Stimulated activated CD4-positive, alpha-beta T cell treated with anti-CD3 and anti-CD28 coated beads, Interleukin-4, amount 100 ng/mL, for 24 hours (primary cell): Measurements from ENCODE around the gene A3GALT2.

Source experiments
- DNase-seq: peaks from one replicate; pipeline ENCODE4 v3.0.0-alpha.2; 2020

A3GALT2 gene

GRCh38 chr1:33330906-33331305 lies 10.0 kb upstream of the A3GALT2 start:
- DNase-seq: no peak

GRCh38 chr1:33330361-33330890 lies 9.5 kb upstream of the A3GALT2 start:
- DNase-seq: no peak

DNA sequence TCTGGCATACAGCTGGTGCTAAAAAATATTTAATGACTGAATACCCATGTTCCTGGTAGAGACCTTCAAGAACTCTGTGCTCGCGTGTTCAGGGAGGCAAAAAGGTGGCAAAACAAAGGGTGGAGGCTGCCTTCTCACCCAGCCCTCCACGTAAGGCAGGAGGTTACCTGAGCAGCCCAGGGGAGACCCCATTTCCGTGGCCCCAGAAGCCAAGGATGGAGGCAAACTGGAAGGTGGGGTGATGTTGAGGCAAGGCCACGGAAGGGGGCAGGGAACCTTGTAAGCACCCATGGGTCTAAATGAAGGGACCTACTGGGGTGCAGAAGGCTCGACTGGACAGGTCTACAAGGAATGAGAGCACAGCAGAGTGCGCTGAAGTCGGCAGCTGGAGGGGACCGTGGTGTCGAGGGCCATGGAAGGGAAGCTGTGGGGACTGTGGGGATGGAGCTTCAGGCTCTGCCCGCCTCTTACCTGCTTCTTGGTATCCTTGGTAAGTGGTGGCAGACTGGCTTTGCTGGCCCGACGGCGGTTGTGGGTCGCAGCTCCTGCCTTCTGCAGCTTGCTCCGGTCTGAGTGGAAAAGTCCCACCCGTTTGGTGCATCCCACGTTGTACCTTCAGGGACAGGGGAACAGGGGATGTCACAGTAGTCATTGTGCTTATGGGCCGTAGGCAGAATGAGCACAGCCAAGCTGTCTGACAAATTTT lies 8.9 kb upstream of the A3GALT2 start:
- no peak for DNase-seq

DNA sequence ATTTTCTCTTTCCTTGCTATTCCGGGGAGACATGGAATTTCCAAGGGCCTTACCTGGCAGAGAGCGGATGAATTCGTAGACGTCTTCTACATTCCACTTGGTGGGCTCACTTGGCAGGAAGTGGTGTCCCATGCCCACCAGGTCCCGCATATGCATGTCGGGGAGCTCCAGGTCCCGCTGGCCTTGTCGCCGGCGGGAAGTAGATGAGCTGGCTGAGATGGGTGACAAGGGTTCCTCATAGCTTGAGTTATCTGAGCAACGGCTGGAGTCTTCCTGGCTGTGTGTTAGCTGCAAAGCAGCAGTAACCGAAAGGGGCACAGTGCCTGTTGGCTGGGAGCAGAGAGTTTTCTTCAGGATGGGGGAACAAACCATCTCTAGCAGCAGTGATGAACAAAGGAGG lies 7.9 kb upstream of the A3GALT2 start:
- DNase-seq: no peak

DNA sequence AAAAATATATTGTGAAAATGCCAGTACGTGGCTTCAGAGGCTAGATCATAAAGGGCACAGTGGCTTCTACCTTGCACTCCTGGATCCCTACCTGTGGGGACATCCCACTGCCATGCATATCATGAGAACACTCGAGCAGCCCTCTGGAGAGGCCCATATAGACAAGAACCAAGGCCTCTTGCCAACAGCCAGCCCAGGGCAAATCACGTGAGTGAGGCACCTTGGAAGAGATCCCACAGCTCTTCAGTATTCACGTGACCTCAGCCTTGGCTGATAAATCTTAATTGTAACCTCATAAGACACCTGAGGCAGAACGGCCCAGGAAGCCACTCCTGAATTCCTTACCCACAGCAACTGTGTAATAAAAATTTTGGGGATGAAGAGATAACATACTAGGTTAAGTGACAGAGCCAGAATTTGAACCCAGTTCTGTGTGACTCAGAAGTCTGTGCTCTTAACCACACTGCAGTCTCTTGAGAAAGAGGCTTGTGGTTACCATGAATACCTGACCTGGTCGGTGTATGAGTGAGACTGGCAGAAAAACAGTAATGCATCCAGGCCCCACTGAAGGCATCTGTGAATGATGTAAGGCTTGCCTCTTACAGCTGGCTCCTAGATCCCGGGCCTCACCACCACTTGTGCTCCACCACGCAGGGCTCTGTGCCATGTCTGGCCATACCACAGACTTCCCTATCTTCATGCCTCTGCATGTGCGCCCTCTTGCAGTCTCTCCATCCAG lies 6.9 kb upstream of the A3GALT2 start:
- no peak for DNase-seq

DNA sequence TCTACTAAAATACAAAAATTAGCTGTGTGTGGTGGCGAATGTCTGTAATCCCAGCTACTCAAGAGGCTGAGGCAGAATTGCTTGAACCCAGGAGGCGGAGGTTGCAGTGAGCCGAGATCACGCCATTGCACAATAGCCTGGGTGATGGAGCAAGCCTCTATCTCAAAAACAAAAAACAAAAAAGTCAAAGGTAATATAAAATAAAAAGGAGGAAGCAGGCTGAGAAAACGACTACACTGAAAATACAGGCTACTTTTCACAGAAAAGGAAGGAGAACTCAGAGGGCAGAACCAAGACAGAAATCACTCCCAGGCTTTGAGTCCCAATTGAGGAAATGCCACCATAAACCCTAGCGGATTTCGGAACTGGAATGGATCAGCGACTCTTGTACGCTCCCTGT lies 5.9 kb upstream of the A3GALT2 start:
- DNase-seq: no peak

- no peak for DNase-seq
Measured at GRCh38 chr1:33324677-33325575, 4.0 kb upstream of the A3GALT2 start.

- DNase-seq: no peak
Measured at GRCh38 chr1:33323663-33324477, 3.0 kb upstream of the A3GALT2 start.

GRCh38 chr1:33322870-33323585 lies 2.1 kb upstream of the A3GALT2 start:
- no peak for DNase-seq

DNA sequence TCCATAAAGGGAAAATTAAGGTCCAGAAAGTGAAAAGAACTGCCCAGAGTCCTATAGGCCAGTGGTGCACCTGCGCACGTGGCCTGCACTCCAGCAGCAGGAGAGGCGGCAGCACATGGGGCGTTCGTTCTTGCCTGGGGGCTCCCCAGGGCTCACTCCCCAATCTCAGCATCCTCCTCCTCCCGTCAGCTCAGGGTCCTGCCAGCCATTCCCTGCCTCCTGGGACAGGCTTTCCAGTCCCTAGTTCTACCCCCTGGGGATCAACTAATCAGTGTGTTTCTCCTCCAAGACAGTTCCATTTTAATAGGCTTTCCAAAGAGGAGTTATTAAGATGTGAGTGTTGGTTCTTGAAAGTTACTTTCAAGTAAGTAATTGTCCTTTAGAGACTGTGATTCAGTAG lies 1.2 kb upstream of the A3GALT2 start:
- no peak for DNase-seq

- DNase-seq: no peak
Measured at GRCh38 chr1:33321178-33321577, 280 bp upstream of the A3GALT2 start.

DNA sequence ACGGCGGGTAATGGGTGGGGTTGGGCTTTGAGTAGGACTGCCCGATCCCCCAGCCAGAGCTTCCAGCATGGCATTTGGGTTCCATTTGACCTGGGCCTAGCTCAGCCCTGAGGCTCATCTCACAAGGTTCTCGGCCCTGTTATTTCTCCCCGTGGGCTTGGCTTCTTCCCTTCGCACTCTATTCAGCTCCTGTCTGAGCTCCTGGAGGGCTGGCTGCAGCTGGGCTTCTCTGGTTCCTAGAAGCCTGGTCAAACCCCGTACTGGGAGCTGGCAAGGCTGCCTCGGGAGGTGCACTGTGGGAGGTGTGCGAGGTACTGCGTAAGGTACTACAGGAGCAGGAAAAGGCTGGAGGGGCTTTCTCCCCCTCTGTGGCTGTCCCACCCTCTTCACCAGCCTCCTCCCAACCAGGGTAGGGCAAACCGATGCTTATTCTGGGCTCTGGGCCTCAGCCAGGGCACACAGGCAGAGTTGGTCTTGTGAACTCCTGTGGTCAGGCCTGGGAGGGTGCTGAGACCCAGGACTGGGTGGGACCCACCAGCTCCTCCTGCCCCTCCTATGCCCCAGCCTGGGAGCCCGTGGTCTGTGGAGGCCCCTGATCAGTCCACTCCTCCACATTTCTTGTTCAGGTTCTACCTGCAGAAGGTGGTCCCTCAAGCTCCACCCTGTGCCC lies 814 bp downstream of the A3GALT2 start:
- DNase-seq: no peak

GRCh38 chr1:33319186-33319948 lies 1.5 kb downstream of the A3GALT2 start:
- no peak for DNase-seq

GRCh38 chr1:33317946-33318345 lies 3.0 kb downstream of the A3GALT2 start:
- no peak for DNase-seq

GRCh38 chr1:33317354-33317753 lies 3.5 kb downstream of the A3GALT2 start:
- DNase-seq: no peak

DNA sequence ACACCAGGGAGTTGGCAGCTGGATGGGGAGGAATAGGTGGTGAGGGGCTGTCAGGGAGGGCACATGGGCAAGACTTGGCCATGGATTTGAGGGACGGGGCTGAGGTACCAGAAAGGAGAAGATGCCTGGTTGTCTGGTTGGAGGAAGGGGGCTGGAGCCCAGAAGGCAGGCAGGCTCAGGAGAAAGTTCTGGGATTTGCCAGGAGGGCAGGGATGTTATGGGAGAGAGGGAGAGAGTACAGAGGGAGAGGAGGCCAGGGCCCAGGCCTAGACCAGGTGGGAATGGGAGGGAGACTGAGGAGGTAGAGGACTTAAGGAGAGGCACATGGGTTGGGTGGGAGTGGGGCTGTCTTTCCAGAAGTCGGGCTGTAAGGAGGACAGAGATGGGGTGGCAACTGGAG lies 4.3 kb downstream of the A3GALT2 start:
- DNase-seq: no peak

DNA sequence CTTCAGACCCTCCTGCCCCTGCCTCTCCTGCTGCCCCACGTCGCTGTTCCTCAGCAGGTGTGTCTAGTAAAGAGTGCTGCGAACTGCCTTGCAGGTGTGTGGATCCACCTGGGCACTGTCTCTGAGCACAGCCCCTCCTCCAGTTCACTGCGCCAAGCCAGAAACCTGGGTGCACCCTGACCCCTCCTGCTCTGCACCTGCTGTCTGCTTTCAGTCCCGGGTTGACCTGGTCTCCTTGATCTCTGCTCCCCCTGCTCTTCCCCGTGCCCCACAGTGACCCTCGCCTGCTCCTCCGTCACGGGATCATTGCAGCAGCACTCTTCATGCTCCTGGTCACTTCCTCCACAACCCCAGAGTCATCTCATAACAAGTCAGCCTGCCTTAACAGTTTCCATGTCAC lies 6.5 kb downstream of the A3GALT2 start:
- no peak for DNase-seq

DNA sequence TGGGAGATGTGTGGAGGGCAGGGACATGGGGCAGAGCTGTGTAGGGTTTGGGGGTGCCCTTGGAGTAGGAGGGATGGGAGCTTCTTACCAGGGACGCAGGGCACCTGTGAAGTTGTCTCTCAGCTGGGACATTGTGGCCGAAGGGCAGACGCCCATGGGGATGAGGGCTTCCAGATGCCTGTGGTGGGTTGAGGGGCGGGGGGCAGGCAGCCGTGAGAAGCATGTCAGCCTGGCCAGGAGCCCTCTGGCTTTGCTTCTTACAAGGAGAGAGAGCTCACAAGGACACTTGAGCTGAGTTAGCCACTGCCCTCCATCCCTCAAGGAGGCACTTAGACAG lies 8.5 kb downstream of the A3GALT2 start:
- no peak for DNase-seq

DNA sequence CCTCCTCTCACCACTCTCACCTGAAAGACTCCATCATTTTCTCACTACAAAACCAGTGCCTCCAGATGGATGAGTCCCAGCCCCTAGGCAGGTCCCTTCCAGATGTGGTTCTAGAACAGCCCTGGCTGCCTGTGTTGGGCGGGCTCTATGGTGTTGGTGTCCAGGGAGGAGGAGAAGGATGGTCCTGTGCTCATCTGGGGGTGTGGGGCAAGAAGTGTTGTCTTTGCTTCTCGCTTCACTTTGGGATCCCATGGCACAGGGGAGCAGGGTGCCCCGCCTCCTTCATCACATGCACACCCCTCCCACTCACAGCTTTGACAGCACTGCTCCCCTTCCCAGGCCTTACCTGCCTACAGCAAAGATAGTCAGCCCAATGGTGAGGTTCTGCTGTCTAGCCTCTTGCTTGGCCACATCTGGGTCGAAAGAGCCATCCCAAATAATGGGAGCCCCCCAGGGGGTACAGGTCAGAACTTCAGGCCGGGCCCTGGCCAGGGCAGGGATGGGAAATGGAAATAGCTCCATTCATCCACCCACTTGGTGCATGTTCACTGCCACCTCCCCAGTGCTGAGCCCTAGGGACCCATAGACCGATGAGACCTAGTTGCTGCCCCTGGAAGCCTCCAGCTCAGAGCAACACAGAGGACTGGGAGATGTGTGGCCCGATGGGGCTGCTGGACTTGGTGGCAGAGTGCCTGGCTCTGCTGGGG lies 9.0 kb downstream of the A3GALT2 start:
- DNase-seq: no peak

DNA sequence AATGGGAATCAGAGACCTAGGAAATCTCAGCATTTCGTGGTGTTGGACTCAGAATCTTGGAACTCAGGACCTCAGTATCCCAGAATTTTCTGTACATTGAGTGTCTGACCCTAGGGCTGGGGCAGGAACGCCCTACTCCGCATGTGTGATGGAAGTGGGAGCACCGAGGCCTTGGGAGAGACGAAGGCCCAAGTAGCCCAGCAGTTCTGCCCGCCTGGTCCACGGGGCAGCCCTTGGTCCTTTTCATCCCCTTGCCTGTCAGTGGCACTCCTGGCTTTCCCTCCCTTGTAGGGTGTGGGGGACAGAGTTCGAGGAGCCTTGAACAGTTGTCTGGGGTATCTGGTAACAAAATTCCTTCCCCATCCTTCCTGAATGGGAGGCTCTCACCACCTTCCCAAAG lies 10.2 kb downstream of the A3GALT2 start:
- no peak for DNase-seq
